Mesendoderm (in vitro differentiated cells): ENCODE data around the gene KSR2.

Experiments
- DNase-seq: peaks from one replicate; pipeline ENCODE4 v3.0.0; 2013
- H2AK5ac ChIP-seq: 2 replicates; pipeline ENCODE4 v1.6.1; 2013; ENCODE audit warnings: low read length, inconsistent platforms
- H2BK120ac ChIP-seq: 2 replicates; pipeline ENCODE4 v1.6.1; 2013; ENCODE audit warnings: low read depth, mild to moderate bottlenecking, low read length, moderate library complexity, mixed read lengths
- H2BK15ac ChIP-seq: replicated peaks from 2 replicates; pipeline ENCODE4 v1.6.1; 2013; ENCODE audit warnings: low read depth, mild to moderate bottlenecking, moderate library complexity
- H2BK5ac ChIP-seq: 2 replicates; pipeline ENCODE4 v1.6.1; 2013; ENCODE audit warnings: low read length, inconsistent platforms
- H3K18ac ChIP-seq: 2 replicates; pipeline ENCODE4 v1.6.1; 2013; ENCODE audit warnings: mild to moderate bottlenecking, low read length, mixed read lengths
- H3K23ac ChIP-seq: one replicate; pipeline ENCODE4 v1.6.1; 2013; ENCODE audit warnings: low read length
- H3K27ac ChIP-seq: 2 replicates; pipeline ENCODE4 v1.5.1; 2013; ENCODE audit warnings: low read depth, mild to moderate bottlenecking, inconsistent platforms, low read length, moderate library complexity
- H3K27me3 ChIP-seq: 2 replicates; pipeline ENCODE4 v1.6.1; 2013; ENCODE audit warnings: low read length, control low read depth, mild to moderate bottlenecking, inconsistent platforms; ENCODE audit not compliant: insufficient read depth, poor library complexity
- H3K36me3 ChIP-seq: 2 replicates; pipeline ENCODE4 v1.6.1; 2013; ENCODE audit warnings: low read length, inconsistent platforms; ENCODE audit not compliant: control insufficient read depth, insufficient read depth
- H3K4ac ChIP-seq: one replicate; pipeline ENCODE4 v1.6.1; 2013; ENCODE audit warnings: low read depth, mild to moderate bottlenecking, low read length, moderate library complexity
- H3K4me1 ChIP-seq: 2 replicates; pipeline ENCODE4 v1.6.1; 2013; ENCODE audit warnings: low read depth, low read length, inconsistent platforms; ENCODE audit not compliant: control insufficient read depth
- H3K4me2 ChIP-seq: 2 replicates; pipeline ENCODE4 v1.6.1; 2013; ENCODE audit warnings: low read length
- H3K4me3 ChIP-seq: 2 replicates; pipeline ENCODE4 v1.5.1; 2013; ENCODE audit warnings: mild to moderate bottlenecking, low read length
- H3K56ac ChIP-seq: one replicate; pipeline ENCODE4 v1.6.1; 2013; ENCODE audit warnings: low read length
- H3K79me1 ChIP-seq: 2 replicates; pipeline ENCODE4 v1.6.1; 2013; ENCODE audit warnings: low read length, inconsistent platforms
- H3K79me2 ChIP-seq: 2 replicates; pipeline ENCODE4 v1.6.1; 2013; ENCODE audit warnings: mild to moderate bottlenecking, low read length; ENCODE audit not compliant: control insufficient read depth, insufficient read depth
- H3K9ac ChIP-seq: 2 replicates; pipeline ENCODE4 v1.6.1; 2013; ENCODE audit warnings: low read length, inconsistent platforms
- H4K5ac ChIP-seq: one replicate; pipeline ENCODE4 v1.6.1; 2013; ENCODE audit warnings: low read length
- H4K8ac ChIP-seq: one replicate; pipeline ENCODE4 v1.6.1; 2013; ENCODE audit warnings: low read depth, mild to moderate bottlenecking, control low read depth, low read length, moderate library complexity
- WGBS: extraction: QIAGEN DNeasy Blood & Tissue Kit; methylation state at CpG from one replicate; pipeline ENCODE4 v1.1.7; 2013; ENCODE audit warnings: low lambda C conversion rate, missing lambda C conversion rate; ENCODE audit not compliant: insufficient coverage; ENCODE audit errors: extremely low coverage; 5-methylcytosine and 5-hydroxymethylcytosine counted together

KSR2 gene

GRCh38 chr12:117514016-117514415 lies 454.8 kb downstream of the KSR2 start:
- H2BK120ac ChIP-seq = no peak overlapping the region
- no peak overlapping the region for H3K27ac ChIP-seq
- no peak overlapping the region for H3K56ac ChIP-seq
- no CpG with 5 or more reads among the region's 5 CpGs for WGBS
- no peak overlapping the region for H3K18ac ChIP-seq
- H3K23ac ChIP-seq = no peak overlapping the region
- no peaks in the 10 kb centered on the region for H3K36me3 ChIP-seq
- H3K79me1 ChIP-seq = no peaks in the 10 kb centered on the region
- H2AK5ac ChIP-seq = no peak overlapping the region
- H3K4ac ChIP-seq = no peak overlapping the region
- H4K5ac ChIP-seq = no peak overlapping the region
- H3K4me2 ChIP-seq = no peak overlapping the region
- no peak overlapping the region for H2BK15ac ChIP-seq
- H4K8ac ChIP-seq = no peak overlapping the region
- no peaks in the 10 kb centered on the region for H3K27me3 ChIP-seq
- H3K79me2 ChIP-seq = no peaks in the 10 kb centered on the region
- H3K4me3 ChIP-seq = no peak overlapping the region
- no peak for DNase-seq
- H3K9ac ChIP-seq = no peak overlapping the region
- H3K4me1 ChIP-seq = no peaks in the 10 kb centered on the region
- H2BK5ac ChIP-seq = no peak overlapping the region

GRCh38 chr12:117513353-117513752 lies 455.4 kb downstream of the KSR2 start:
- WGBS = no CpG with 5 or more reads among the region's 4 CpGs
- H3K27me3 ChIP-seq = no peaks in the 10 kb centered on the region

GRCh38 chr12:117508468-117508867 lies 460.3 kb downstream of the KSR2 start:
- H3K79me2 ChIP-seq = no peaks in the 10 kb centered on the region
- H3K56ac ChIP-seq = no peak overlapping the region
- no peak overlapping the region for H4K8ac ChIP-seq
- H3K27ac ChIP-seq = no peak overlapping the region
- H3K4me1 ChIP-seq = no peaks in the 10 kb centered on the region
- H3K79me1 ChIP-seq = no peaks in the 10 kb centered on the region
- no peak overlapping the region for H4K5ac ChIP-seq
- no peak for DNase-seq
- no peak overlapping the region for H3K23ac ChIP-seq
- no peak overlapping the region for H3K4me3 ChIP-seq
- H3K4me2 ChIP-seq = no peak overlapping the region
- no peak overlapping the region for H2BK5ac ChIP-seq
- H2BK15ac ChIP-seq = no peak overlapping the region
- no peaks in the 10 kb centered on the region for H3K36me3 ChIP-seq
- no peak overlapping the region for H2BK120ac ChIP-seq
- H2AK5ac ChIP-seq = no peak overlapping the region
- H3K18ac ChIP-seq = no peak overlapping the region
- H3K9ac ChIP-seq = no peak overlapping the region
- H3K27me3 ChIP-seq = no peaks in the 10 kb centered on the region
- H3K4ac ChIP-seq = no peak overlapping the region

More at GRCh38 chr12:117513353-117513752, 455.4 kb downstream of the KSR2 start:
- Histone ChIP-seq H2BK5ac (no peak overlapping the region), H3K18ac (no peak overlapping the region), H3K23ac (no peak overlapping the region), H3K9ac (no peak overlapping the region), H3K79me1 (no peaks in the 10 kb centered on the region), H3K4me2 (no peak overlapping the region), H3K36me3 (no peaks in the 10 kb centered on the region), H3K4me3 (no peak overlapping the region), H4K8ac (no peak overlapping the region), H3K27ac (no peak overlapping the region), H3K4ac (no peak overlapping the region), H3K56ac (no peak overlapping the region), H2AK5ac (no peak overlapping the region), H3K4me1 (no peaks in the 10 kb centered on the region), H2BK15ac (no peak overlapping the region), H3K79me2 (no peaks in the 10 kb centered on the region), H4K5ac (no peak overlapping the region), H2BK120ac (no peak overlapping the region)
- DNase-seq = no peak

- no peaks in the 10 kb centered on the region for H3K79me2 ChIP-seq
- H3K4me1 ChIP-seq = no peaks in the 10 kb centered on the region
- no peaks in the 10 kb centered on the region for H3K79me1 ChIP-seq
- H2BK5ac ChIP-seq = no peak overlapping the region
- DNase-seq = no peak
- H3K4me3 ChIP-seq = no peak overlapping the region
- H3K9ac ChIP-seq = no peak overlapping the region
- H3K27ac ChIP-seq = no peak overlapping the region
- no peak overlapping the region for H3K18ac ChIP-seq
- no peak overlapping the region for H2BK15ac ChIP-seq
- no peak overlapping the region for H3K4ac ChIP-seq
- H4K8ac ChIP-seq = no peak overlapping the region
- H3K27me3 ChIP-seq = no peaks in the 10 kb centered on the region
- no peak overlapping the region for H3K23ac ChIP-seq
- no peak overlapping the region for H2BK120ac ChIP-seq
- no peak overlapping the region for H3K56ac ChIP-seq
- no peak overlapping the region for H2AK5ac ChIP-seq
- no peak overlapping the region for H3K4me2 ChIP-seq
- no peaks in the 10 kb centered on the region for H3K36me3 ChIP-seq
- no CpG with 5 or more reads among the region's 3 CpGs for WGBS
- no peak overlapping the region for H4K5ac ChIP-seq
These were observed 461.2 kb downstream of the KSR2 start for GRCh38 chr12:117507548-117507947.

GRCh38 chr12:117506333-117506732 lies 462.5 kb downstream of the KSR2 start:
- Histone ChIP-seq H3K79me1 (no peaks in the 10 kb centered on the region), H3K79me2 (no peaks in the 10 kb centered on the region), H3K27ac (no peak overlapping the region), H3K18ac (no peak overlapping the region), H2AK5ac (no peak overlapping the region), H4K8ac (no peak overlapping the region), H3K4me1 (no peaks in the 10 kb centered on the region), H3K36me3 (no peaks in the 10 kb centered on the region), H2BK15ac (no peak overlapping the region), H3K23ac (no peak overlapping the region), H2BK5ac (no peak overlapping the region), H3K4ac (no peak overlapping the region), H4K5ac (no peak overlapping the region), H3K4me2 (no peak overlapping the region), H3K56ac (no peak overlapping the region), H3K9ac (no peak overlapping the region), H3K4me3 (no peak overlapping the region), H2BK120ac (no peak overlapping the region), H3K27me3 (no peaks in the 10 kb centered on the region)
- DNase-seq = no peak
- WGBS = no CpG with 5 or more reads among the region's 1 CpG

- Histone ChIP-seq H3K36me3 (no peaks in the 10 kb centered on the region), H2BK120ac (no peak overlapping the region), H2BK15ac (no peak overlapping the region), H4K5ac (no peak overlapping the region), H3K79me1 (no peaks in the 10 kb centered on the region), H3K79me2 (no peaks in the 10 kb centered on the region), H3K23ac (no peak overlapping the region), H3K27ac (no peak overlapping the region), H3K9ac (no peak overlapping the region), H4K8ac (no peak overlapping the region), H3K18ac (no peak overlapping the region), H3K27me3 (no peaks in the 10 kb centered on the region), H3K4ac (no peak overlapping the region), H3K4me1 (no peaks in the 10 kb centered on the region), H2BK5ac (no peak overlapping the region), H3K4me2 (no peak overlapping the region), H3K4me3 (no peak overlapping the region), H2AK5ac (no peak overlapping the region), H3K56ac (no peak overlapping the region)
- no peak for DNase-seq
- WGBS = no CpG with 5 or more reads among the region's 2 CpGs
These were observed 466.2 kb downstream of the KSR2 start for GRCh38 chr12:117502633-117503032.
